NCI-H748 treated with DMSO at 0.1 percent for 48 hours (cell line): ENCODE results near the gene SLCO3A1.
"Not testable (repeated sequence)": the region's sequence is repeated elsewhere in the genome, so short reads cannot be mapped to it uniquely, and the experiment has no call there.

Source experiments
- DNase-seq: peaks from one replicate; lab custom pipeline; 2025; lab: John Stamatoyannopoulos, UW

SLCO3A1 gene

DNA sequence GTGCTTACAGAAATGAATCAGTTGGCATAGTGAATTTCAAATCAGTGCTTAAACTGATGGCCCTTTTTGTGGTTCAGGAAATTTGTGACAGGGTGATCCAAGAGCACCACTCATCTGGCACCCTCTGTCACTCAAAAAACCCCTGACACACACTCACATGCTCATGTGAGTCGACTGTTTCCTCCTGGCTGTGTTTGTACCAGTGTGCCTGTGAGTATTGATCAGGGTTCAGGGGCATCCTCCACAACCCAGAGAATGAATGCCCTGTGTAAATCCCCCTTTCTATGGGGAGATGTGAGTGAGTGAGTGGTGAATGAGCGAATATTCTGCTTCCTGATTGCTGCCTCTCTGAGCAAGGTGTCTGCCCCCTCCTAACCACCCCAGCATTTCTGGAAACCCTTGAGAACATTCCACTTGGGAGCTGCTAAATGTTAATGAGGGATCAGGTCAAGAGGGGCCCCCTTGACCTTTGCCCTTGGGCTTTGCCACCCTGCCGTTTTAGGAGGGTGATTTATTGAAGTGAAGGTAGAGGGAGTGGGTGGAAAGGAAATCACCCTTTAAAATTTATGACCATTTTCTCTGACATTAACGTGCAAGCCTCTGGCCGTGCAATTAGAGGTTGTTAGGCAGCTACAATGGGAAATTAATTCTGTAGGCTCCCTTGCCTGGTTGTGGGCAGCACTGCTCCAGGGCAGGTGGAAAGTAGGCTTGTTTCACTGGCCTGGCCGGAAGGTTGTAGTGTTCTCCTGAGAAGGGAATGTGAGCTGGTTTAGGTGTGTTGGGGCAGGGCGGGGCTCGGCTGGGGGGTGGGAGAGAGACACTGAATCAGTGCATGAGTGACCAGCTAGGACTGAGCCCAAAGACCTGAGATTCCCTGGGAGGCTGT is 87.2 kb downstream of the SLCO3A1 start:
- no peak for DNase-seq

- no peak for DNase-seq
These were observed 88.6 kb downstream of the SLCO3A1 start for GRCh38 chr15:91941871-91942658.

GRCh38 chr15:91942720-91943394 is 89.3 kb downstream of the SLCO3A1 start:
- no peak for DNase-seq

DNA sequence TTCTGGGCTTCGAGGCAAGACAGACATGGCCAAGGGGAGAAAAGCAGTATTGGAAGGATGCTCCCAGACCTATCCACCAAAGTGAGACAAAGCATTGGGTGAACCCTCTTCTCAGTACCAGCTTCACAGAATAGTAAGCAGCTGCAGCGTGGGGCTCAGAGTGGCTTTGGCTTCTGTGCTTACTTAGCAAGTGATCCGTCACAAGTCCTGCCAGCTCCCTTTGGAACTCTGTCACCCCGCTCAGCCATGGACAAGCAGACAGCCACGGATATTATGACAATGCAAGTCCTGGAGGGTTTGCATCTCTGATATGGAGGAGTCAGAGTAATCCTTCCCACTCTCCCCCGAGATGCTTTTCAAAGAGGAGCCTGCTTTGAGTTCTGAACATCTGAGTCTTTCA is 90.8 kb downstream of the SLCO3A1 start:
- DNase-seq = no peak

DNA sequence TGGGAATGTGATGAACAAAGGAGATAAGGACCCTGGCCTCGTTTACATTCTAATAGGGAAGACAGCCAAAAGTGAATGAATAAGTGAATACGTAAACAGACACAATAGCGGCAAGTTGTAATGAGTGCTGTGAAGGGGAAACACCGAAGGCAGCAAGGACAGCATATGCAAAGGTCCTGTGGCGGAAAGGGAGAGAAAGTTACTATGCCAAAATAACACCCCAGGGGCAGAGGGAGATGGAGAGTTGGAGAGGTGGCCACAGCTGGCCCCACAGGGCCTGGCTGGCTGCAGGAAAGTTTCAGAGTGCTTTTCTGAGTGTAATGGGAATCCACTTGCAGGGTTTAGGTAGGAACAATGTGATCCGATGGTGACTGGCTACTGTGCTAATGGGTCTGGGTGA is 91.9 kb downstream of the SLCO3A1 start:
- no peak for DNase-seq

GRCh38 chr15:91946075-91946474 is 92.6 kb downstream of the SLCO3A1 start:
- DNase-seq = no peak

DNA sequence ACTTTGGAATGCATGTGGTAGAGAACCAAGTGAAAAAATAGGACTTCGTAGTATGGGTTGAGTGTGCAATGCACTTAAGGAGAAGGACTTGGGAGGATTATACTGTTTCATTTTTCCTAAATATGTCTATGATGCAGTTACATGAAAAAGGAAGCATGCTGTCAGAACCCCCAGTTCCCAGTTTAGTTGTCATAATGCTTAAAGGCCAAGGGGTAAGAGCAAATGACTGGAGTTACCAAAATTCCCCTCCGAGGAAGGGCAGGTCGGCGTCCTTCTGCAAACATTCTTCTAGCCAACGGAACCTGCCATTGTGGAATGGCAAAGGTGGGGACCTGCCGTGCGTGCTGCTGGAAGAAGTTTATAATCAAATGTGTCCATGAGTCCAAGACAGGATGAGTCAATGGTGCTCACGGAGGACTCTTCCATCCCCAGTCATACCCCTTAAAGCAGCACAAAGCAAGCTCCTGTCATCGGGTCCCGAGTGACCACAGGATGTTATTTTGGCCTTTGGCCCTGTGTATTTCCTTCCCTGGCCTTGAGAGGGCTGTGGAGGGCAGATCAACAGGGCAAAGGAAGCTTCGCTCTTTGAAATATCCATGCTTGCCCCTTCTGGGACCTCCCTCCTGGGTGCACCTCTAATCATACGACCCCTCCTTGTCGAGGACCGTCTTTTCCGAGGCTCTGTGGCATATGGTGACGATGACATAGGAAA is 93.2 kb downstream of the SLCO3A1 start:
- no peak for DNase-seq

- DNase-seq = no peak
These were observed 93.8 kb downstream of the SLCO3A1 start for GRCh38 chr15:91947293-91947679.

GRCh38 chr15:91947683-91948608 is 94.4 kb downstream of the SLCO3A1 start:
- DNase-seq = no peak

DNA sequence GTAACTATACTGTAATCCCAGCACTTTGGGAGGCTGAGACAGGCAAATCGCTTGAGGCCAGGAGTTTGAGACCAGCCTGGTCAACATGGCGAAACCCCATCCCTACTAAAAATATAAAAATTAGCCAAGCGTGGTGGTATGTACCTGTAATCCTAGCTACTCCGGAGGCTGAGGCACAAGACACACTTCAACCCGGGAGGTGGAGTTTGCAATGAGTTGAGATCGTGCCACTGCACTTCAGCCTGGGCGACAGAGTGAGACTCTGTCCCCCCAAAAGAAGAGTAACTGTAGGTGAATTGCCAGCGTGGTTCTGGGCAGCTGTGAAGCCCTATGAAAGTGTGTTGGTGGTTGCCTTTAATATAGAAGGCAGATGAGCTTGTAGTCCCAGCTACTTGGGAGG is 95.9 kb downstream of the SLCO3A1 start:
- no peak for DNase-seq

DNA sequence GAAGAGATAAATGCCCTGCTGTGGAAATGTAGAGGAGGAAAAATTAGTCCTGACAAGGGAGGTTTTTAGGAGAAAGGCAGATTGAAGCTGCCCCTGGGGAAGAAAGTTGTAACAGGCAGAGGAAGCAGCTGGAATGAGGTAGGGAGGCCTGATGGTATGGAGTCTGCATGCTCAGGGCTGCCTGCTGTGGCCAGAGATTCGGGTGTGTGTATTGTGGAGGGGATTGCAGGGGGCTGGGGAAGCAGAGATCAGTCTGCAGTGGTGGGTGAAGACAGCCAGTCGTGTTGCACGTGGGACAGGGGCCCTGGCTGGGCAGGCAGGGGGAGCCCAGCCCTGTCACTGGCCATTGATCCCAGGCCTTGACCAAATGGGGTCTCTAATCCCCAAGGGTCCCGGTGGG is 96.5 kb downstream of the SLCO3A1 start:
- no peak for DNase-seq

DNA sequence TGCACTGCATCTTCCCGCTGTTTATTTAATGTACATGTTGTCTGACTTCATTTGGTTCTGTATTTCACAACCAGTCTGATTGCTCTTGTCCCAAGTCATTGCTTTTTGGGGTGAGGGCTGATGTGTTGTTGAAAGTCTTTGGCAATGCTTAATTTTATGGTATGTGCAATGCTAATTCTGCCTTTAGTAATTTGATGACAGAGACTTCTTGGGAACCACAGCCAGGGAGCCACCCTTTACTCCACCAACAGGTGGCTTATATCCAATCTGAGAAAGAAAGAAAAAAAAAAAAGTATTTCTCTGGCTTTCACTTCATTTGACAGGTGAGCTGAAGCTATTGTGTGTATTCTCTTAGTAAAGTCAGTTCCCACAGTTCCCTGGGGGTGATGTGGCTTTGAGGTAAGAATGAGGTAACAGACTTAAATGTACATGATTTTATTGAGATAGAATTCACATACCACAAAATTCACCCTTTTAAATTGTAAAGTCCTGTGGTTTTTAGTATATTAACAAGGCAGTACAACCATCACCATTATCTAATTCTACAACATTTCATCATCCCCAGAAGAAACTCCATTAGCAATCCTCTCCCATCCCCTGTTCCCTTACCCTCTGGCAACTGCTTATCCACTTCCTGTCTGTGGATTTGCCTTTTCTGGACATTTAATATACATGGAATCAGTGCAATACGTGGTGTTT is 97.3 kb downstream of the SLCO3A1 start:
- no peak for DNase-seq

DNA sequence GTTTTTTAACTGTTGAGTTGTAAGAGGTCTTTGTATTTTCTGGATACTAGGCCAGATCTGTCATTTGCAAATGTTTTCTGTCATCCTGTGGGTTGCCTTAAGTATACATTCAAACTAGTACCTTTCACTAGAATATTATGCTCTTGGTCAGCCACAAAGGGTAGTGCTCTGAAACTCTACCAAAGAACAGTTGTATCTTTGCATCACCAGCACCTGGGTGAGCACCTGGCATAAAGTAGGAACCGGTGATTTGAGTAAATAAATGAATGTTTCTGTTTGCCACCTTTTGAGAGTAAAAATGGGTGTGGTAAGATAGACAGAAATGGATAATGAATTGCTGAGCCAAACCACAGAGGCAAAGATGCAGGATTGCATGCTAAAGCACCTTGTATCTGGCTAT is 98.7 kb downstream of the SLCO3A1 start:
- DNase-seq = peak; percentile 30

- no peak for DNase-seq
These were observed 99.9 kb downstream of the SLCO3A1 start for GRCh38 chr15:91953432-91953831.

DNA sequence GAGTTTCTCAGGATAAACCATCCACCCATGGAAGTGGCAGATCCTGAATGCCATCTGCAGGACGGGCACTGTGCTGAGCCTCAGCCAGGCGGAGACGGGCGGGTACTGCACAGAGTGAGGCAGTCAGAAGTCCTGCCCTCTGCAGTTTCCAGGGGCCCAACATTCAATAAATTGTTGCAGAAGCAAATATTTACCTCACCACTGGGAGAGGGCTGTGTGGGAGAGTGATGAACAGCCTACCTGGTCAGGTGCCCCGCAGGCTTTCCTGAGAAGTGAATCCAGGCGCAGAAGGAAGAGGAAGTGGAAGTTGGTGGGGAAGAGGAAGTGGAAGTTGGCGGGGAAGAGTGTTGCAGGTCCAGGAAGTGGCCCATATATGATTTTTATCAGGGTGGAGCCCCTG is 100.8 kb downstream of the SLCO3A1 start:
- peak; percentile 33 for DNase-seq

DNA sequence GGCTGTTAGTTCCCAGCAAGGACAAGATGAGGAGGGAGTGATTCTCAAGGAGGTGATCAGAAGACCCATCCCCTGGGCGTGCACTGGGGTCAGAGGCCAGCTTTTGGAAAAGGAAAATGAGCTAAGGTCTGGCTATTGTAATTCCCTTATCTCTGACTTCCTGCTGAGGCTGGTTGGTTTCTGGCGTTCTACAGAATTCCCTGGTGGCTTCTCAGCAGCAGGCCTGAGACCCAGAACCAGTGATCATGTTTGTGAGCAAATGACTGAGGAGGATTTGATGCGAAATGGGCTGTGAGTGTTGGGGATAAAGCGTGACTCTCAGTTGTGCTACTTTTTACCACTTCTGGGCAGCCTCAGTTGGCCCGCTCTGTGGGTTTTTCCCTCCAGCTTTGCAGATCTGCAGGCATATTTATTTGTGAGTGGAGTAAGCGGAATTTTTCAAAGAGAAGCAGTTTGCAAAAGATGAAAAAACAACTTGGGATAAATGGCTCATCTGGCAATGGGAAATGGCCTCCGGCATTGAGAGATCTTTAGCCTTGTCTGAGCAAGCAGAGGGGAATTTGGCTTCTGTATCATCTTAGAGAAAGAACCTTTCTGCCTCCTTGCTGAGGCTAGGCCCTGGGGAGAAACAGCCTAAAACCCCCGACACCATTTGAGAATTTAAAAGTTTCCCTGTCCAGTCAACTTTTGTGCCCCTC is 102.7 kb downstream of the SLCO3A1 start:
- no peak for DNase-seq

DNA sequence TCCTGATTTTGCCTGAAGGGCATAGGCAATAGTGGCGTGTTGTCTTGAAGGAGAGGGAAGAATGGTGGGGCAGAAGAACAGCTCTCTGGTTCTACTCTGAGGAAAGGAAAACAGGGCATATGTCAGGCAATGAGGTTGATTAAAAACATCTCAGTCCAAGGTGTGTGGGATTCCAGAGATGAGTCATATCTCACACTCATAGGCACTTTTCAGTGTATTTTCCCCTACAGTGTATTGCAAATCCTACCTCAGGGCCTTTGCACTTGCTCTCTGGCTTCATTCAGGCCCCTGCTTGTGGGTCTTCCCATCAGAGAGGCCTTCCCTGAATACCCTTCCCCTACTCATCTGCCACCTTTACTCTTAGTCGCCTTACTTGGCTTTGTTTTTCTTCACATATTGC is 107.8 kb downstream of the SLCO3A1 start:
- no peak for DNase-seq

- DNase-seq = not testable (repeated sequence)
These were observed 110.2 kb downstream of the SLCO3A1 start for GRCh38 chr15:91963747-91964146.

GRCh38 chr15:91965501-91966193 is 112.1 kb downstream of the SLCO3A1 start:
- DNase-seq = no peak
